ENCODE data around the gene SYF2. TPM values are rescaled to one million over a fixed set of nuclear protein-coding genes. Genes with fewer than 3 reads are reported as not detected.

The SYF2 gene
- total and polyA plus RNA-seq, 2 of the 13 experiments (the other 11 are each of a cell fraction or from before 2014, with no cell fraction given): 17.8 to 34.1 TPM

GRCh38 chr1:25174730-25175612, 57.3 kb downstream of the SYF2 start (continued):
- TF ChIP-seq, protein P1, sequence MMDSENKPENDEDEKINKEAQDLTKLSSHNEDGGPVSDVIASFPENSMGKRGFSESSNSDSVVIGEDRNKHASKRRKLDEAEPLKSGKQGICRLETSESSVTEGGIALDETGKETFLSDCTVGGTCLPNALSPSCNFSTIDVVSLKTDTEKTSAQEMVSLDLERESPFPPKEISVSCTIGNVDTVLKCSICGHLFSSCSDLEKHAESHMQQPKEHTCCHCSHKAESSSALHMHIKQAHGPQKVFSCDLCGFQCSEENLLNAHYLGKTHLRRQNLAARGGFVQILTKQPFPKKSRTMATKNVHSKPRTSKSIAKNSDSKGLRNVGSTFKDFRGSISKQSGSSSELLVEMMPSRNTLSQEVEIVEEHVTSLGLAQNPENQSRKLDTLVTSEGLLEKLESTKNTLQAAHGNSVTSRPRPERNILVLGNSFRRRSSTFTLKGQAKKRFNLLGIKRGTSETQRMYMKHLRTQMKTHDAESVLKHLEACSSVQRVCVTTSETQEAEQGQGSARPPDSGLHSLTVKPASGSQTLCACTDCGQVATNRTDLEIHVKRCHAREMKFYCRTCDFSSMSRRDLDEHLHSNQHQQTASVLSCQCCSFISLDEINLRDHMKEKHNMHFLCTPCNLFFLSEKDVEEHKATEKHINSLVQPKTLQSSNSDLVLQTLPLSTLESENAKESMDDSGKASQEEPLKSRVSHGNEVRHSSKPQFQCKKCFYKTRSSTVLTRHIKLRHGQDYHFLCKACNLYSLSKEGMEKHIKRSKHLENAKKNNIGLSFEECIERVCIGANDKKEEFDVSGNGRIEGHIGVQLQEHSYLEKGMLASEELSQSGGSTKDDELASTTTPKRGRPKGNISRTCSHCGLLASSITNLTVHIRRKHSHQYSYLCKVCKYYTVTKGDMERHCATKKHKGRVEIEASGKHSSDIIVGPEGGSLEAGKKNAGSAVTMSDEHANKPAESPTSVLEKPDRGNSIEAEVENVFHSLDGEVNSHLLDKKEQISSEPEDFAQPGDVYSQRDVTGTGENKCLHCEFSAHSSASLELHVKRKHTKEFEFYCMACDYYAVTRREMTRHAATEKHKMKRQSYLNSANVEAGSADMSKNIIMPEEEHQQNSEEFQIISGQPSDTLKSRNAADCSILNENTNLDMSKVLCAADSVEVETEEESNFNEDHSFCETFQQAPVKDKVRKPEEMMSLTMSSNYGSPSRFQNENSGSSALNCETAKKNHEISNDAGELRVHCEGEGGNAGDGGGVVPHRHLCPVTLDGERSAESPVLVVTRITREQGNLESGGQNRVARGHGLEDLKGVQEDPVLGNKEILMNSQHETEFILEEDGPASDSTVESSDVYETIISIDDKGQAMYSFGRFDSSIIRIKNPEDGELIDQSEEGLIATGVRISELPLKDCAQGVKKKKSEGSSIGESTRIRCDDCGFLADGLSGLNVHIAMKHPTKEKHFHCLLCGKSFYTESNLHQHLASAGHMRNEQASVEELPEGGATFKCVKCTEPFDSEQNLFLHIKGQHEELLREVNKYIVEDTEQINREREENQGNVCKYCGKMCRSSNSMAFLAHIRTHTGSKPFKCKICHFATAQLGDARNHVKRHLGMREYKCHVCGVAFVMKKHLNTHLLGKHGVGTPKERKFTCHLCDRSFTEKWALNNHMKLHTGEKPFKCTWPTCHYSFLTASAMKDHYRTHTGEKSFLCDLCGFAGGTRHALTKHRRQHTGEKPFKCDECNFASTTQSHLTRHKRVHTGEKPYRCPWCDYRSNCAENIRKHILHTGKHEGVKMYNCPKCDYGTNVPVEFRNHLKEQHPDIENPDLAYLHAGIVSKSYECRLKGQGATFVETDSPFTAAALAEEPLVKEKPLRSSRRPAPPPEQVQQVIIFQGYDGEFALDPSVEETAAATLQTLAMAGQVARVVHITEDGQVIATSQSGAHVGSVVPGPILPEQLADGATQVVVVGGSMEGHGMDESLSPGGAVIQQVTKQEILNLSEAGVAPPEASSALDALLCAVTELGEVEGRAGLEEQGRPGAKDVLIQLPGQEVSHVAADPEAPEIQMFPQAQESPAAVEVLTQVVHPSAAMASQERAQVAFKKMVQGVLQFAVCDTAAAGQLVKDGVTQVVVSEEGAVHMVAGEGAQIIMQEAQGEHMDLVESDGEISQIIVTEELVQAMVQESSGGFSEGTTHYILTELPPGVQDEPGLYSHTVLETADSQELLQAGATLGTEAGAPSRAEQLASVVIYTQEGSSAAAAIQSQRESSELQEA (CRISPR knock-in tag; IDR thresholded peaks at IDR 0.05; ENCODE audit: not compliant biosample characterization): no peak
- TF ChIP-seq THYN1 (CRISPR knock-in tag; IDR thresholded peaks at IDR 0.05; ENCODE audit: borderline replicate concordance, low read depth) (no peak), LCORL (IDR thresholded peaks at IDR 0.05) (no peak), LCORL (CRISPR knock-in tag; IDR thresholded peaks at IDR 0.05) (peak; percentile 25; the same call in 1 of the 2 replicates), E2F2 (CRISPR knock-in tag; IDR thresholded peaks at IDR 0.05; ENCODE audit: borderline replicate concordance) (no peak), GATAD2A (CRISPR knock-in tag; IDR thresholded peaks at IDR 0.05) (peak; percentile 76), MAZ (IDR thresholded peaks at IDR 0.05; ENCODE audit: borderline replicate concordance, low read depth, low read length) (no peak), MAZ (CRISPR knock-in tag; IDR thresholded peaks at IDR 0.05; ENCODE audit: low read depth) (no peak), POLR2A (IDR thresholded peaks at IDR 0.05; ENCODE audit: insufficient read depth in 1 of 2, low read depth in 2 of 2, low read length in 2 of 2) (0 out of 4 replicates have a peak, but pooled peaks of 1 of the 2 experiments have one; percentile 19), ATRX (CRISPR knock-in tag; IDR thresholded peaks at IDR 0.05; ENCODE audit: borderline replicate concordance) (no peak), SALL1 (CRISPR knock-in tag; IDR thresholded peaks at IDR 0.05) (peak; percentile 76), NONO (IDR thresholded peaks at IDR 0.05) (no peak), NONO (CRISPR knock-in tag; conservative IDR thresholded peaks at IDR 0.05) (no peak), ZNF609 (CRISPR knock-in tag; IDR thresholded peaks at IDR 0.05; ENCODE audit: borderline replicate concordance) (peak; percentile 32; the same call in 1 of the 2 replicates), PAF1 (CRISPR knock-in tag; IDR thresholded peaks at IDR 0.05) (no peak)

All from HepG2 (cell line).